GM19324 (cell line): ENCODE results near the gene SEMA3D.
"Not testable (repeated sequence)": the region's sequence is repeated elsewhere in the genome, so short reads cannot be mapped to it uniquely, and the experiment has no call there.

Source experiments
- ATAC-seq: cut with Tn5 transposase; IDR thresholded peaks from one replicate; pipeline ENCODE4 v1.9.1; 2021; ENCODE audit warnings: mild to moderate bottlenecking, moderate library complexity; ENCODE audit not compliant: unreplicated experiment, low FRiP score

SEMA3D gene

GRCh38 chr7:85000735-85001350 is 186.0 kb downstream of the SEMA3D start:
- no peak for ATAC-seq

GRCh38 chr7:84999450-84999849 is 187.4 kb downstream of the SEMA3D start:
- no peak for ATAC-seq

DNA sequence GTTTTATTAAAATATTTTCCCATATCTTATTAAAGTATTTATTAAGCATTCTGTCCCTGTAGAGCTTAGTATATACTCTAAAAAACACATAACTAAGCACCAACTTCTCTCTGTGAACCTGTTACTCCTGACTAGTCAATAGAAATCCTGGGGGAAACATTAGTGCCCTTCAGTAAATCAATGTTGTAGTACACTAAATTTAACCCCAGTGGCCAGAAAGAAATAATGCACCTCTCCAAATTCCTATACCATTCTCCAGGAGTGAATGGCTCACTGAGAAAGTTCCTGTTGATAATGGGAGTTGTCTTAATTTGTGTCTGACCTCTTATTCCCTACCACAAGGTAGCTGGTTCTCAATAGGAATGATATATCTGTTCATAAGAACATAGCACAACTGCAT is 188.2 kb downstream of the SEMA3D start:
- no peak for ATAC-seq

DNA sequence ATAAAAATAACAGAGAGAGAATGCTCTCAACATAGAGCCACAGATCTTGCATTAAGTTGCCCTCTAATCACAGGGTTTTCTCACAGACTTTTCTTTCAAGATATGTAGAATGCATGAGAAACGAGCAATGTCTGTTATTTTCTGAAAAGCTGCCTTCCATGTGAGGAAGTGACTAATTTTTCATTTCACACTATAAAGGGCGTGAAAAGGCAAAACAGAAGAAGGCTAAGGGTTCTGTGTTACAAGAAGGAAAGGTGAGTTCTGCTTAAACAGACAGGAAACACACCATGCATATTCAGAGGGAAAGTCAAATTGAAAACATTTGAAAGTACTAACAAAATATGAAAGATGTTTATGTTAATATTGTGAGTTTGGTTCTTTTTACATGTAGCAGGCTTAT is 189.2 kb downstream of the SEMA3D start:
- no peak for ATAC-seq

- ATAC-seq = not testable (repeated sequence)
These were observed 193.9 kb downstream of the SEMA3D start for GRCh38 chr7:84992954-84993353.

GRCh38 chr7:84985073-84985784 is 201.6 kb downstream of the SEMA3D start:
- ATAC-seq = no peak

- ATAC-seq = no peak
These were observed 204.7 kb downstream of the SEMA3D start for GRCh38 chr7:84982199-84982598.

GRCh38 chr7:84981055-84981976 is 205.5 kb downstream of the SEMA3D start:
- no peak for ATAC-seq

GRCh38 chr7:84975586-84976185 is 211.2 kb downstream of the SEMA3D start:
- no peak for ATAC-seq

GRCh38 chr7:84971360-84971759 is 215.5 kb downstream of the SEMA3D start:
- ATAC-seq = no peak

DNA sequence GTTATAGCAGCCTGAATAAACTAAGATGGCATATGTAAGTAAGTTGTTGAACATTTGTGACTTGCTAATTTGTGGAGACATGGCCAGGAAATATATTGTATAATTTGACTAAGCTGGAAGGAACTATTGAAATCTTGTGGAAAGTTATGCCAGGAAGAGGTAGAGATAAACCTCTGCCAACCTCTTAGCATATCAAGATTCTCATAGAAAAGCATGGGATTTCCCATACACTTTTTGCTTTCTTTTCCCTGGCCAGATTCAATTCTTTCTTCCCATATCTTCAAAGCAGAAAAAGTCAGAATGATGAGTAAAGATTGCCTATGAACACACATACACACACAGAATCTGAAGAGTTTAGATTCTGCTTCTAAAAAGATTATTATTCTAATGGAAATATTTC is 216.2 kb downstream of the SEMA3D start:
- no peak for ATAC-seq

DNA sequence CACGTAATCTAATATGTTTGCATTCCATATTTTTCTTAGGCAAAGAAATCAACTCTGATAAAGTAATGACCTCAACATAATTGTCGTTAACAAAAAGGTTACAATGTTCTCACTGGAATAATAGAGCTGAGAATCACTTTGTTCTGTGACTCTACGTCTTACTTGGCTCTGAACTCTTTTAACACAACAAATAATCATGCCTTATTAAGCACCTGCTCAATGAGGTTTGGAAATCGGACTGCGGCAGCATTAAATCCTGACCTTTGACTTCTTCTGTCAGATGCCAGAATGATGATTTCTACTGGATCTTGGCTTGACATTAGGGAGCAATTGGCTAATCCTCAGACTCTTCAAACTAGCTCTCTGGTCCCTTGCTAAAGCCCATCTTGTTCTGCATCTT is 233.6 kb downstream of the SEMA3D start:
- no peak for ATAC-seq

GRCh38 chr7:84950836-84951235 is 236.0 kb downstream of the SEMA3D start:
- no peak for ATAC-seq

DNA sequence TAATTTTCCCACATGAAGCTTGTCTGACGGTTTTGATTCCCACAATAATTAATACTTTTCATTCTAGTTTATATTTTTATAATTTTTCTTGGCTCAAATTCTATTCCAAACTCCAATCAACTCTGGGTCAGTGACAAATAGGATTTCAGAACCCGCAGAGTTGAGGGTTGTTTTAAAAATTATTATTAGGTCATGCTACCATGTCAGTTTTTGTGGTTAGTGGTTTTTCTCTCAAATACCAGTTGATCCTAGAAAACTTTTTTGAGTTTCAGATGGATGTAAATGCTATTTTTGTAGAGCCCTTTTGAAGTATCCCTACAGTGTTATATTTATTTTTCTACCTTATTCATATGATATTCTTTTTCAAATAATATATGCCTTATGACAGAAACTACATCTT is 237.4 kb downstream of the SEMA3D start:
- ATAC-seq = no peak

GRCh38 chr7:84949067-84949466 is 237.8 kb downstream of the SEMA3D start:
- no peak for ATAC-seq

GRCh38 chr7:84948634-84949033 is 238.2 kb downstream of the SEMA3D start:
- ATAC-seq = no peak

DNA sequence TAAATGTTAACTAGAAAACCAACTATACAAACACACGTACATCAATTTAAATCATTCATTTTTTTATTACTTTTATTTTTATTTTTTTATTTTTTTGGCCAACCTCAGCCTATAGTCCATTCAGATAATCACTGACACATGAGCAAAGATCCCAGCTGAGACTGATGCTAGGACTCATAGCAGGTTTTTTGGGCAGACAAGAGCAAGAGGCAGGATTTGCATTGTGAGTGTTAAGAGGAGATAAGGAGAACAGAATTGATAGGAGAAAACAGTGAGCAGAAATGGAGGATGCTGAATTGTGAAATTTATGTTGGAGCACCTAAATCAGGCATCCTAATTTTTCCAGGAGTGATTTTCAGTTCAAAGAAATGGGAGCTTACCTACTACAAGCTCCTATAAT is 240.3 kb downstream of the SEMA3D start:
- no peak for ATAC-seq
